Stimulated activated CD4-positive, alpha-beta T cell treated with anti-CD3 and anti-CD28 coated beads, Interleukin-12 subunit alpha, Interleukin-12 subunit beta, amount 100 ng/mL, for 24 hours (primary cell): ENCODE measurements around the gene MACIR.
A peak's percentile ranks its signal among the peaks of the same experiment; 100 is the strongest.
"Not testable (repeated sequence)": the region's sequence is repeated elsewhere in the genome, so short reads cannot be mapped to it uniquely, and the experiment has no call there.

Experiments
- DNase-seq, 2 experiments: peaks; one replicate each; pipeline ENCODE4 v3.0.0-alpha.2; 2020; ENCODE audit warnings: low read depth in 2 of 2

Gene MACIR

GRCh38 chr5:103258368-103258956 is at the start of gene MACIR:
TSS of gene MACIR (plus strand) at chr5:103258763. CDS start at chr5:103275920, 17,157 bp downstream.
- DNase-seq = peak; percentile 78 to 88

GRCh38 chr5:103209065-103209464 is 49.5 kb upstream of the MACIR start:
- no peak for DNase-seq

- DNase-seq = no peak
Measured at GRCh38 chr5:103210952-103211351, 47.6 kb upstream of the MACIR start.

GRCh38 chr5:103211576-103212561 is 46.7 kb upstream of the MACIR start:
- no peak for DNase-seq

GRCh38 chr5:103216137-103216536 is 42.4 kb upstream of the MACIR start:
- no peak for DNase-seq

- DNase-seq = no peak
Measured at GRCh38 chr5:103216697-103217096, 41.9 kb upstream of the MACIR start.

- no peak for DNase-seq
Measured at GRCh38 chr5:103217101-103217500, 41.5 kb upstream of the MACIR start.

GRCh38 chr5:103218164-103218563 is 40.4 kb upstream of the MACIR start:
- no peak for DNase-seq

- DNase-seq = not testable (repeated sequence)
Measured at GRCh38 chr5:103219074-103219473, 39.5 kb upstream of the MACIR start.

GRCh38 chr5:103223031-103223955 is 35.3 kb upstream of the MACIR start:
- DNase-seq = no peak

GRCh38 chr5:103224118-103224893 is 34.3 kb upstream of the MACIR start:
- peak in 1 of 2 experiments; percentile 14 for DNase-seq

- no peak for DNase-seq
Measured at GRCh38 chr5:103224894-103225246, 33.7 kb upstream of the MACIR start.

GRCh38 chr5:103228061-103228460 is 30.5 kb upstream of the MACIR start:
- DNase-seq = no peak

GRCh38 chr5:103228588-103228987 is 30.0 kb upstream of the MACIR start:
- no peak for DNase-seq

- no peak for DNase-seq
Measured at GRCh38 chr5:103232393-103232999, 26.1 kb upstream of the MACIR start.

GRCh38 chr5:103234239-103234975 is 24.2 kb upstream of the MACIR start:
- DNase-seq = no peak

GRCh38 chr5:103235891-103236290 is 22.7 kb upstream of the MACIR start:
- DNase-seq = no peak

- DNase-seq = no peak
Measured at GRCh38 chr5:103237778-103238177, 20.8 kb upstream of the MACIR start.

- DNase-seq = no peak
Measured at GRCh38 chr5:103243665-103244064, 14.9 kb upstream of the MACIR start.

GRCh38 chr5:103244398-103244797 is 14.2 kb upstream of the MACIR start:
- no peak for DNase-seq
